Esophagus (tissue), 2 donors: ENCODE data around the gene TUBAL3. TPM values are rescaled to one million over a fixed set of nuclear protein-coding genes. Genes with fewer than 3 reads are reported as not detected.
"Not testable (repeated sequence)": the region's sequence is repeated elsewhere in the genome, so short reads cannot be mapped to it uniquely, and the experiment has no call there.

ENCODE experiments used
- H3K27ac ChIP-seq, 2 donors: one replicate each; pipeline ENCODE4 v1.5.1; 2013; ENCODE audit warnings: low read depth in 2 of 2, mild to moderate bottlenecking in 2 of 2, inconsistent platforms in 1 of 2, low read length in 1 of 2, moderate library complexity in 1 of 2
- H3K27me3 ChIP-seq, 2 donors: one replicate each; pipeline ENCODE4 v1.6.1; 2013; ENCODE audit warnings: low read length in 2 of 2, control low read depth in 1 of 2, mild to moderate bottlenecking in 1 of 2; ENCODE audit not compliant: insufficient read depth in 2 of 2, control insufficient read depth in 1 of 2
- H3K36me3 ChIP-seq, 2 donors: one replicate each; pipeline ENCODE4 v1.6.1; 2013; ENCODE audit warnings: low read length in 1 of 2; ENCODE audit not compliant: control insufficient read depth in 2 of 2, insufficient read depth in 2 of 2
- H3K4me1 ChIP-seq, 2 donors: one replicate each; pipeline ENCODE4 v1.6.1; 2013; ENCODE audit warnings: low read length in 1 of 2; ENCODE audit not compliant: control insufficient read depth in 2 of 2, insufficient read depth in 2 of 2
- H3K4me3 ChIP-seq, 2 donors: one replicate each; pipeline ENCODE4 v1.5.1; 2013; ENCODE audit warnings: low read length in 2 of 2, mild to moderate bottlenecking in 2 of 2, low read depth in 1 of 2, moderate library complexity in 1 of 2
- H3K9me3 ChIP-seq, 2 donors: one replicate each; pipeline ENCODE4 v1.6.1; 2013; ENCODE audit warnings: mild to moderate bottlenecking in 2 of 2, low read depth in 1 of 2, low read length in 1 of 2, moderate library complexity in 1 of 2; ENCODE audit not compliant: control insufficient read depth in 2 of 2, insufficient read depth in 1 of 2
- WGBS, 2 donors: extraction: QIAGEN DNeasy Blood & Tissue Kit; methylation state at CpG; one replicate each; pipeline ENCODE4 v1.1.7; 2013; 5-methylcytosine and 5-hydroxymethylcytosine counted together
- polyA plus RNA-seq, 2 donors: library from polyadenylated mRNA; stranded (reverse); fragments of 200-250 nt; gene quantifications; one replicate each; pipeline ENCODE4 v1.2.3, GENCODE V29; 2013
- donor health status: healthy with polysubstance abuse.
- donor health status: Bipolar disorder and iron deficiency.

The TUBAL3 gene
- polyA plus RNA-seq, 2 donors = 0.05 to 0.20 TPM

- Histone ChIP-seq H3K27ac (no peak overlapping the region), H3K4me3 (peak overlapping the region in 1 of 2 donors; percentile 76)
- 30% methylated on average over 3 of the region's 3 CpGs for WGBS, 2 donors
Observed at GRCh38 chr10:5411941-5412276, 7.3 kb upstream of the TUBAL3 start.

GRCh38 chr10:5410787-5411186 lies 6.2 kb upstream of the TUBAL3 start:
- not testable (repeated sequence) for H3K9me3 ChIP-seq, H3K27me3 ChIP-seq, H3K27ac ChIP-seq, H3K4me1 ChIP-seq, H3K36me3 ChIP-seq, H3K4me3 ChIP-seq

More at GRCh38 chr10:5411941-5412276, 7.3 kb upstream of the TUBAL3 start:
- H3K9me3 ChIP-seq = no peaks in the 10 kb centered on the region
- H3K4me1 ChIP-seq = no peaks in the 10 kb centered on the region
- no peaks in the 10 kb centered on the region for H3K27me3 ChIP-seq
- peaks cover 0 to under 1% of the 10 kb centered on the region in 2 donors for H3K36me3 ChIP-seq

GRCh38 chr10:5406918-5407317 lies 2.3 kb upstream of the TUBAL3 start:
- no peaks in the 10 kb centered on the region for H3K4me1 ChIP-seq
- H3K4me3 ChIP-seq = no peak overlapping the region
- H3K36me3 ChIP-seq = no peaks in the 10 kb centered on the region
- 70% methylated on average over 1 of the region's 1 CpG for WGBS, 2 donors
- H3K9me3 ChIP-seq = no peaks in the 10 kb centered on the region
- H3K27me3 ChIP-seq = no peaks in the 10 kb centered on the region
- H3K27ac ChIP-seq = no peak overlapping the region

GRCh38 chr10:5402798-5403197 lies 1.8 kb downstream of the TUBAL3 start:
- Histone ChIP-seq H3K27me3 (no peaks in the 10 kb centered on the region), H3K27ac (no peak overlapping the region), H3K9me3 (no peaks in the 10 kb centered on the region), H3K4me3 (no peak overlapping the region), H3K4me1 (no peaks in the 10 kb centered on the region), H3K36me3 (no peaks in the 10 kb centered on the region)
- WGBS, 2 donors = 77 to 86% methylated on average over 3 of the region's 3 CpGs

- no peaks in the 10 kb centered on the region for H3K36me3 ChIP-seq
- H3K27ac ChIP-seq = no peak overlapping the region
- no peaks in the 10 kb centered on the region for H3K9me3 ChIP-seq
- H3K4me3 ChIP-seq = no peak overlapping the region
- 81 to 83% methylated on average over 9 of the region's 9 CpGs for WGBS, 2 donors
- H3K27me3 ChIP-seq = no peaks in the 10 kb centered on the region
- H3K4me1 ChIP-seq = no peaks in the 10 kb centered on the region
Observed at GRCh38 chr10:5400468-5401240, 4.0 kb downstream of the TUBAL3 start.

GRCh38 chr10:5399332-5399731 lies 5.3 kb downstream of the TUBAL3 start:
- Histone ChIP-seq H3K4me1 (no peaks in the 10 kb centered on the region), H3K27me3 (no peaks in the 10 kb centered on the region), H3K4me3 (no peak overlapping the region), H3K9me3 (no peaks in the 10 kb centered on the region), H3K36me3 (no peaks in the 10 kb centered on the region), H3K27ac (no peak overlapping the region)
- 67 to 81% methylated on average over 6 of the region's 6 CpGs for WGBS, 2 donors

- no peaks in the 10 kb centered on the region for H3K36me3 ChIP-seq
- H3K4me1 ChIP-seq = no peaks in the 10 kb centered on the region
- no peak overlapping the region for H3K27ac ChIP-seq
- H3K27me3 ChIP-seq = no peaks in the 10 kb centered on the region
- H3K9me3 ChIP-seq = peaks cover 0 to 4% of the 10 kb centered on the region in 2 donors
- 61 to 74% methylated on average over 12 of the region's 12 CpGs for WGBS, 2 donors
- H3K4me3 ChIP-seq = no peak overlapping the region
Observed at GRCh38 chr10:5396556-5397300, 7.9 kb downstream of the TUBAL3 start.

- Histone ChIP-seq H3K4me1 (no peaks in the 10 kb centered on the region), H3K4me3 (no peak overlapping the region), H3K27ac (no peak overlapping the region), H3K27me3 (no peaks in the 10 kb centered on the region), H3K36me3 (no peaks in the 10 kb centered on the region), H3K9me3 (peaks cover 0 to 4% of the 10 kb centered on the region in 2 donors)
- WGBS, 2 donors = 93% methylated on average over 18 of the region's 18 CpGs
Observed at GRCh38 chr10:5395168-5395567, 9.5 kb downstream of the TUBAL3 start.

- Histone ChIP-seq H3K4me1 (no peaks in the 10 kb centered on the region), H3K27ac (no peak overlapping the region), H3K27me3 (no peaks in the 10 kb centered on the region), H3K9me3 (peaks cover 0 to 6% of the 10 kb centered on the region in 2 donors), H3K36me3 (no peaks in the 10 kb centered on the region), H3K4me3 (no peak overlapping the region)
- WGBS, 2 donors = 93% methylated on average over 14 of the region's 14 CpGs
Observed at GRCh38 chr10:5393529-5393928, 11.1 kb downstream of the TUBAL3 start.

GRCh38 chr10:5391790-5392189 lies 12.8 kb downstream of the TUBAL3 start:
- 88 to 94% methylated on average over 3 of the region's 3 CpGs for WGBS, 2 donors

More at GRCh38 chr10:5391790-5392189, 12.8 kb downstream of the TUBAL3 start:
- H3K27me3 ChIP-seq = no peaks in the 10 kb centered on the region
- peaks cover 0 to 6% of the 10 kb centered on the region in 2 donors for H3K9me3 ChIP-seq
- H3K4me1 ChIP-seq = no peaks in the 10 kb centered on the region
- no peak overlapping the region for H3K4me3 ChIP-seq
- no peak overlapping the region for H3K27ac ChIP-seq
- no peaks in the 10 kb centered on the region for H3K36me3 ChIP-seq
